GM19452 (cell line): ENCODE measurements around the gene OR7E24.
"Not testable (repeated sequence)": the region's sequence is repeated elsewhere in the genome, so short reads cannot be mapped to it uniquely, and the experiment has no call there.

Experiments used
- ATAC-seq: cut with Tn5 transposase; IDR thresholded peaks from one replicate; pipeline ENCODE4 v1.9.1; 2021; ENCODE audit not compliant: unreplicated experiment

OR7E24 gene

GRCh38 chr19:9250630-9251029 lies at the start of gene OR7E24:
OR7E24 (plus strand) TSS chr19:9250930; CDS start chr19:9251044, 114 bp downstream.
- no peak for ATAC-seq

- ATAC-seq: no peak
These were observed 45.1 kb upstream of the OR7E24 start for GRCh38 chr19:9205501-9206113.

- no peak for ATAC-seq
These were observed 31.2 kb upstream of the OR7E24 start, which contains the start of gene OR7D4 for GRCh38 chr19:9219489-9219888. OR7D4 (minus strand) TSS chr19:9219589; CDS start chr19:9214837, 4,752 bp downstream.

GRCh38 chr19:9251236-9251635 lies 506 bp downstream of the OR7E24 start:
- ATAC-seq: no peak

GRCh38 chr19:9283485-9283884 lies 32.8 kb downstream of the OR7E24 start:
- ATAC-seq: not testable (repeated sequence)

GRCh38 chr19:9289231-9289884 lies 38.6 kb downstream of the OR7E24 start:
- no peak for ATAC-seq

GRCh38 chr19:9295411-9295849 lies 44.7 kb downstream of the OR7E24 start:
- ATAC-seq: no peak

- ATAC-seq: no peak
These were observed 45.6 kb downstream of the OR7E24 start for GRCh38 chr19:9296336-9296735.
